Smooth muscle cell (in vitro differentiated cells): ENCODE data around the gene OR6B1. TPM values are rescaled to one million over a fixed set of nuclear protein-coding genes. Genes with fewer than 3 reads are reported as not detected.

ENCODE experiments used
- DNase-seq: peaks from one replicate; lab custom pipeline; 2025; ENCODE audit not compliant: unreplicated experiment; lab: John Stamatoyannopoulos, UW
- H2AFZ ChIP-seq: fragments of 200-600 bp; sonication (generic); 2 replicates; pipeline ENCODE4 v1.6.0; 2016; ENCODE audit warnings: antibody characterized with exemption, low read depth, mild to moderate bottlenecking
- H3F3A ChIP-seq: fragments of 200-600 bp; sonication (generic); 2 replicates; pipeline ENCODE4 v1.6.0; 2017; ENCODE audit warnings: antibody characterized with exemption, low read depth
- H3K27ac ChIP-seq: fragments of 200-600 bp; sonication (generic); 2 replicates; pipeline ENCODE4 v1.5.1; 2016; ENCODE audit warnings: low read depth, mild to moderate bottlenecking
- H3K27me3 ChIP-seq: fragments of 200-600 bp; sonication (generic); 2 replicates; pipeline ENCODE4 v1.6.1; 2016; ENCODE audit warnings: low read depth, mild to moderate bottlenecking
- H3K36me3 ChIP-seq: fragments of 200-600 bp; sonication (generic); 2 replicates; pipeline ENCODE4 v1.5.1; 2016; ENCODE audit warnings: low read depth
- H3K4me1 ChIP-seq: fragments of 200-600 bp; sonication (generic); 2 replicates; pipeline ENCODE4 v1.5.1; 2016; ENCODE audit warnings: low read depth
- H3K4me2 ChIP-seq: fragments of 200-600 bp; sonication (generic); 2 replicates; pipeline ENCODE4 v1.6.0; 2016; ENCODE audit warnings: mild to moderate bottlenecking
- H3K4me3 ChIP-seq: fragments of 200-600 bp; sonication (generic); 2 replicates; pipeline ENCODE4 v1.5.1; 2016; ENCODE audit warnings: mild to moderate bottlenecking
- H3K79me2 ChIP-seq: fragments of 200-600 bp; sonication (generic); 2 replicates; pipeline ENCODE4 v1.6.0; 2016; ENCODE audit warnings: low read depth, mild to moderate bottlenecking
- H3K9ac ChIP-seq: fragments of 200-600 bp; sonication (generic); 2 replicates; pipeline ENCODE4 v1.6.0; 2016; ENCODE audit warnings: low read depth
- H3K9me3 ChIP-seq: fragments of 200-600 bp; sonication (generic); replicated peaks from 2 replicates; pipeline ENCODE4 v1.5.1; 2016; ENCODE audit warnings: low read depth
- H4K20me1 ChIP-seq: fragments of 200-600 bp; sonication (generic); 2 replicates; pipeline ENCODE4 v1.6.0; 2016; ENCODE audit warnings: low read depth
- CTCF ChIP-seq: fragments of 200-600 bp; sonication (generic); IDR thresholded peaks from 2 replicates; pipeline ENCODE4 v1.5.1; 2017; ENCODE audit warnings: borderline replicate concordance, mild to moderate bottlenecking, antibody characterized with exemption; ENCODE audit not compliant: insufficient read depth, poor library complexity, severe bottlenecking
- WGBS: methylation state at CpG from one replicate; pipeline ENCODE4 v1.1.7; 2016; ENCODE audit warnings: low lambda C conversion rate; 5-methylcytosine and 5-hydroxymethylcytosine counted together
- polyA plus RNA-seq: library from polyadenylated mRNA; unstranded; fragments of >200 nt; fragmentation: Nextera tagmentation; extraction: Ambion mirVana; gene quantifications from 2 replicates; pipeline ENCODE4 v1.2.1, GENCODE V29; 2016
- total RNA-seq: library from RNA; depleted of rRNA; stranded (reverse); fragments of >200 nt; gene quantifications from 2 replicates; pipeline ENCODE4 v1.2.3, GENCODE V29; 2014

OR6B1 gene
- total and polyA plus RNA-seq, 2 experiments from 2014 or later: not detected

- Histone ChIP-seq H3K4me2 (no peak overlapping the region), H3K4me1 (no peaks in the 10 kb centered on the region), H4K20me1 (no peaks in the 10 kb centered on the region), H3K27me3 (no peaks in the 10 kb centered on the region), H3K4me3 (no peak overlapping the region), H3K36me3 (no peaks in the 10 kb centered on the region), H3K27ac (no peak overlapping the region), H3K9me3 (no peaks in the 10 kb centered on the region), H2AFZ (peak overlapping the region; percentile 82), H3F3A (no peaks in the 10 kb centered on the region), H3K79me2 (no peaks in the 10 kb centered on the region), H3K9ac (no peak overlapping the region)
- no peak for TF ChIP-seq CTCF
- DNase-seq: no peak
- WGBS: 74% methylated on average over 3 of the region's 3 CpGs
These were observed 1.4 kb downstream of the OR6B1 start for GRCh38 chr7:144001543-144001942.

- no peaks in the 10 kb centered on the region for H3K79me2 ChIP-seq
- H4K20me1 ChIP-seq: no peaks in the 10 kb centered on the region
- no peak for DNase-seq
- no peaks in the 10 kb centered on the region for H3K4me1 ChIP-seq
- no peak overlapping the region for H3K4me2 ChIP-seq
- no peak overlapping the region for H2AFZ ChIP-seq
- no peak overlapping the region for H3K9ac ChIP-seq
- H3F3A ChIP-seq: no peaks in the 10 kb centered on the region
- no peak overlapping the region for H3K4me3 ChIP-seq
- no peaks in the 10 kb centered on the region for H3K27me3 ChIP-seq
- no peak for TF ChIP-seq CTCF
- no peaks in the 10 kb centered on the region for H3K9me3 ChIP-seq
- H3K36me3 ChIP-seq: no peaks in the 10 kb centered on the region
- 87% methylated on average over 5 of the region's 5 CpGs for WGBS
- no peak overlapping the region for H3K27ac ChIP-seq
These were observed 4.6 kb downstream of the OR6B1 start for GRCh38 chr7:144004703-144005102.

- Histone ChIP-seq H3K4me1 (no peaks in the 10 kb centered on the region), H3K4me2 (no peak overlapping the region), H3K4me3 (no peak overlapping the region), H3K27me3 (no peaks in the 10 kb centered on the region), H4K20me1 (no peaks in the 10 kb centered on the region), H3K36me3 (no peaks in the 10 kb centered on the region), H2AFZ (no peak overlapping the region), H3K9ac (no peak overlapping the region), H3K27ac (no peak overlapping the region), H3K9me3 (no peaks in the 10 kb centered on the region), H3F3A (no peaks in the 10 kb centered on the region), H3K79me2 (no peaks in the 10 kb centered on the region)
- TF ChIP-seq CTCF: no peak
- no peak for DNase-seq
- 72% methylated on average over 1 of the region's 1 CpG for WGBS
These were observed 6.0 kb downstream of the OR6B1 start for GRCh38 chr7:144006029-144006691.

- no peaks in the 10 kb centered on the region for H3K9me3 ChIP-seq
- no peak overlapping the region for H2AFZ ChIP-seq
- no peaks in the 10 kb centered on the region for H3F3A ChIP-seq
- DNase-seq: no peak
- H3K27ac ChIP-seq: no peak overlapping the region
- H3K4me2 ChIP-seq: no peak overlapping the region
- H3K4me1 ChIP-seq: no peaks in the 10 kb centered on the region
- no peak overlapping the region for H3K4me3 ChIP-seq
- WGBS: 92% methylated on average over 1 of the region's 1 CpG
- TF ChIP-seq CTCF: no peak
- no peaks in the 10 kb centered on the region for H3K36me3 ChIP-seq
- no peak overlapping the region for H3K9ac ChIP-seq
- H4K20me1 ChIP-seq: no peaks in the 10 kb centered on the region
- no peaks in the 10 kb centered on the region for H3K79me2 ChIP-seq
- no peaks in the 10 kb centered on the region for H3K27me3 ChIP-seq
These were observed 6.5 kb downstream of the OR6B1 start for GRCh38 chr7:144006692-144007042.
